Measurements from ENCODE around the gene RNF151. TPM values are rescaled to one million over a fixed set of nuclear protein-coding genes. Genes with fewer than 3 reads are reported as not detected.
A peak's percentile ranks its signal among the peaks of the same experiment; 100 is the strongest.

Gene RNF151
- total and polyA plus RNA-seq, 2 of the 13 experiments (the other 11 are each of a cell fraction or from before 2014, with no cell fraction given): not detected

DNA sequence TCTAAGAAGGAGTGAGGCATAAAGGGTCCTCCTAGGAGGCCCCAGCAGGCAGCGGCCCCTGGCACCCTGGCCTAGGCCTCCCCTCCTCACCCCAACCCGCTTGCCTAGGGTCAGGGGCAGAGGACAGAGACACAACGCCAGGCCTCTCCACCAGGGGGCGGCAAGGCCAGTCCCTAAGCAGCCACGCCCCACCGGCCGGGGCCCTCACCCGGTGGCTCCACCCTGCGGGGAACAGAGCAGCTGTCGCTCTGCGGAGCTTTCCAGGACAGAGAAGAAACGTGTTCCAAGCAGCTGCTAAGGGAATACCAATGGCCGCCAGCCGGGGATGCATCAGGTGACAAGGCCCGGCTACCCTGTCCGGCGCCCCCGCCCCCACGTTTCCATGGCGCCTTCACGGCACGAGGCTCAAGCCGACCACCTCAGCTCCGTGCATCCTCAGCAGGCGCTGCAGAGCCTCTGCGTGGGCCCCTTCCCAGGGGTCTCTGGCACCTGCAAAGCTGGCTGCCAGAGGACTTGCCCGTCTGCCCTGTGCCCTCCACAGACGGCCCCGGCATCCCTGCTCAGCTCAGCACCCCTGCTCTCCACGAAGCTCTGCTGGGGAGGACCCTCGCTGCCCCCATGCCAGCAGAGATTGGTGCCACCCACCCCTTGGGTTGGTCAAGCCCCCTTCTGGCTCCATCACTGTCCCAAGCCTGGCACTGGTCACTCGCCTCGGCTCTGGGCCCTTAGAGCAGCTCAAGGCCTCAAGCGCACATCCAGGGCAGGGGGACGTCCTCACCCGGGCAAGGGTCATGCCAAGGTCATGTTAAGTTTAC is 37.4 kb downstream of the RNF151 start (continued):
- TF ChIP-seq SRSF9 (IDR thresholded peaks at IDR 0.05; ENCODE audit: borderline replicate concordance, insufficient read depth, low read depth, low read length, poor library complexity, severe bottlenecking) (no peak), ZNF83 (CRISPR knock-in tag; IDR thresholded peaks at IDR 0.05; ENCODE audit: borderline replicate concordance) (no peak), PHF5A (CRISPR knock-in tag; IDR thresholded peaks at IDR 0.05; ENCODE audit: low read depth, unreplicated experiment) (no peak), ZNF205 (CRISPR knock-in tag; IDR thresholded peaks at IDR 0.05) (0 out of 2 replicates have a peak, but pooled peaks have one; percentile 51), PRPF4 (IDR thresholded peaks at IDR 0.05; ENCODE audit: low read depth, low read length, poor library complexity, severe bottlenecking) (no peak), PAWR (CRISPR knock-in tag; IDR thresholded peaks at IDR 0.05; ENCODE audit: borderline replicate concordance) (no peak), NFE2L2 (IDR thresholded peaks at IDR 0.05; ENCODE audit: low read length) (no peak), ZNF724P (CRISPR knock-in tag; IDR thresholded peaks at IDR 0.05; ENCODE audit: borderline replicate concordance) (no peak), SNAPC5 (CRISPR knock-in tag; IDR thresholded peaks at IDR 0.05; ENCODE audit: borderline replicate concordance) (no peak), ZNF292 (CRISPR knock-in tag; IDR thresholded peaks at IDR 0.05; ENCODE audit: borderline replicate concordance, low read depth) (no peak), BRD4 (CRISPR knock-in tag; IDR thresholded peaks at IDR 0.05) (no peak), ZNF329 (CRISPR knock-in tag; IDR thresholded peaks at IDR 0.05; ENCODE audit: low read depth) (no peak), RNF219 (CRISPR knock-in tag; IDR thresholded peaks at IDR 0.05) (no peak), ZNF225 (CRISPR knock-in tag; IDR thresholded peaks at IDR 0.05) (no peak), RXRA (CRISPR knock-in tag; IDR thresholded peaks at IDR 0.05) (no peak; the same call in 1 of the 2 replicates), PPARG (CRISPR knock-in tag; conservative IDR thresholded peaks at IDR 0.05) (0 out of 2 replicates have a peak, but pooled peaks have one; percentile 20), NFIB (CRISPR knock-in tag; IDR thresholded peaks at IDR 0.05; ENCODE audit: borderline replicate concordance) (no peak), IRX3 (CRISPR knock-in tag; IDR thresholded peaks at IDR 0.05; ENCODE audit: borderline replicate concordance, low read depth) (no peak), ZNF792 (CRISPR knock-in tag; IDR thresholded peaks at IDR 0.05) (no peak), ZNF737 (CRISPR knock-in tag; IDR thresholded peaks at IDR 0.05; ENCODE audit: borderline replicate concordance) (no peak)
- TF ChIP-seq, protein P1, sequence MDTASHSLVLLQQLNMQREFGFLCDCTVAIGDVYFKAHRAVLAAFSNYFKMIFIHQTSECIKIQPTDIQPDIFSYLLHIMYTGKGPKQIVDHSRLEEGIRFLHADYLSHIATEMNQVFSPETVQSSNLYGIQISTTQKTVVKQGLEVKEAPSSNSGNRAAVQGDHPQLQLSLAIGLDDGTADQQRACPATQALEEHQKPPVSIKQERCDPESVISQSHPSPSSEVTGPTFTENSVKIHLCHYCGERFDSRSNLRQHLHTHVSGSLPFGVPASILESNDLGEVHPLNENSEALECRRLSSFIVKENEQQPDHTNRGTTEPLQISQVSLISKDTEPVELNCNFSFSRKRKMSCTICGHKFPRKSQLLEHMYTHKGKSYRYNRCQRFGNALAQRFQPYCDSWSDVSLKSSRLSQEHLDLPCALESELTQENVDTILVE (CRISPR knock-in tag; IDR thresholded peaks at IDR 0.05): peak; percentile 63; the same call in 1 of the 2 replicates
- TF ChIP-seq, protein P2, sequence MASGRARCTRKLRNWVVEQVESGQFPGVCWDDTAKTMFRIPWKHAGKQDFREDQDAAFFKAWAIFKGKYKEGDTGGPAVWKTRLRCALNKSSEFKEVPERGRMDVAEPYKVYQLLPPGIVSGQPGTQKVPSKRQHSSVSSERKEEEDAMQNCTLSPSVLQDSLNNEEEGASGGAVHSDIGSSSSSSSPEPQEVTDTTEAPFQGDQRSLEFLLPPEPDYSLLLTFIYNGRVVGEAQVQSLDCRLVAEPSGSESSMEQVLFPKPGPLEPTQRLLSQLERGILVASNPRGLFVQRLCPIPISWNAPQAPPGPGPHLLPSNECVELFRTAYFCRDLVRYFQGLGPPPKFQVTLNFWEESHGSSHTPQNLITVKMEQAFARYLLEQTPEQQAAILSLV (CRISPR knock-in tag; IDR thresholded peaks at IDR 0.05; ENCODE audit: borderline replicate concordance): no peak

All from HepG2 (cell line).